LNCaP clone FGC (cell line): Measurements from ENCODE around the gene SRSF7.

Experiments used
- DNase-seq: peaks from one replicate; pipeline ENCODE4 v3.0.0-alpha.2; 2011; ENCODE audit warnings: low read depth
- H3K4me3 ChIP-seq: 2 replicates; pipeline ENCODE4 v1.5.1; 2011; ENCODE audit warnings: mild to moderate bottlenecking, low read depth, low read length, control low read depth
- CTCF ChIP-seq: IDR thresholded peaks from 2 replicates; pipeline ENCODE4 v1.5.1; 2012; ENCODE audit warnings: mild to moderate bottlenecking; ENCODE audit not compliant: control insufficient read depth, insufficient read depth; ENCODE audit errors: extremely low read depth

SRSF7 gene

GRCh38 chr2:38754506-38754905 lies 3.3 kb upstream of the SRSF7 start:
- no peak overlapping the region for H3K4me3 ChIP-seq
- no peak for TF ChIP-seq CTCF
- no peak for DNase-seq

DNA sequence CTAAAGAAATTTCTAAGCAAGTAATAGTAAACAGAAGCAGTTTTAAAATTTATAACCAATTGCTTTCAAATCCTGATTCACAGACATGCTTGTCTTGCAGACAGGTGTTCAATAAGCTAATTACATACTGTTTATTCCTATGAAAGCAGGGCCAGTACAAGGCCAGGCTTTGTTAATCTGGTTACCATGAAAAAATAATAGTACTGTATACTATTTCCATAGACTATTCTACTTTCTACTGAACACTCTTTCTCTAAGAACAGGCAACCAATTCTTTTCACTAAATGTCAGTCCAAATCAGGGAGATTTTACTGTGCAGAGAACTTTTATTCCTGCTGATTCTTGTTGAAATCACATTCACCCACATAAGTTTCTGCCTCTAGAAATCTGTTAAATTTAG lies 2.9 kb upstream of the SRSF7 start:
- DNase-seq: no peak
- no peak for TF ChIP-seq CTCF
- no peak overlapping the region for H3K4me3 ChIP-seq

DNA sequence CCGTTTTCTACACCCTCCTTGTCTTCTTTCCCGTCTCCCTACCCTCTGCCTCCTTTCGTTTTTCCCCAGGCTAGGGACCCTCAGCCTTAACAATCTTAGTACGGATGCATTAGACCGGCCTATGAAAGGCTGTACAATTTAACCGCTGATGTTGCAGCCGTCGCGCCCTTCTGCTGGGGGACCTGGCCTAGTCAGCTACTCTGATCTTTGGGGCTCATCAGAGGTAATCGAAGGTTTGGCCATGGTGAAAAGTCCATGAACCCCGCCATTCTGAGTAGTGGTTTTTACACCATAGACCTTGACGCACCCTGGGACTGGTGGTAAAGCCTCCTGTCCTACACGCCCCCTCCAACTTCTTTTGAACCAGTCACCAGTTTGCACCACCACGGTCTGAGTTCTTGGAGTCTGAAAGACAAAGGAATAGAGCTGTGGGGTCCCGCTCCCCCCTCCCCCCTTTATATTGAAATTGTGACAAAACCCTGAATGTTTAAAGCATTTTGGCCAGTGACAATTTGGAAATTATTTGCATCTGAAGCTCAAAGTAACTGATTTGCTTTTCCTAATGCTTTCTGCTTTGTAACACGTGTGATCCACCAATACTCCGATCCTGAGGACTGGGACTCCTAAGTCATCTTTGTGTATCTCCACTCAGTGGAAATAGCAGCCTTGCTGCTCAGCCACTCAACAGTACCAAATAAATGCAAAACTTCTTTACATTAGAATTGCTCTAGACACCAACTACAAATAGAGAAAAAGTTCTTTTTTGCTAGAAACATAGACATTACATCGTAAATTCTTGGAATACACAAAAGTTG lies 642 bp upstream of the SRSF7 start:
- DNase-seq: no peak
- peak overlapping the region; percentile 91 for H3K4me3 ChIP-seq
- no peak for TF ChIP-seq CTCF

DNA sequence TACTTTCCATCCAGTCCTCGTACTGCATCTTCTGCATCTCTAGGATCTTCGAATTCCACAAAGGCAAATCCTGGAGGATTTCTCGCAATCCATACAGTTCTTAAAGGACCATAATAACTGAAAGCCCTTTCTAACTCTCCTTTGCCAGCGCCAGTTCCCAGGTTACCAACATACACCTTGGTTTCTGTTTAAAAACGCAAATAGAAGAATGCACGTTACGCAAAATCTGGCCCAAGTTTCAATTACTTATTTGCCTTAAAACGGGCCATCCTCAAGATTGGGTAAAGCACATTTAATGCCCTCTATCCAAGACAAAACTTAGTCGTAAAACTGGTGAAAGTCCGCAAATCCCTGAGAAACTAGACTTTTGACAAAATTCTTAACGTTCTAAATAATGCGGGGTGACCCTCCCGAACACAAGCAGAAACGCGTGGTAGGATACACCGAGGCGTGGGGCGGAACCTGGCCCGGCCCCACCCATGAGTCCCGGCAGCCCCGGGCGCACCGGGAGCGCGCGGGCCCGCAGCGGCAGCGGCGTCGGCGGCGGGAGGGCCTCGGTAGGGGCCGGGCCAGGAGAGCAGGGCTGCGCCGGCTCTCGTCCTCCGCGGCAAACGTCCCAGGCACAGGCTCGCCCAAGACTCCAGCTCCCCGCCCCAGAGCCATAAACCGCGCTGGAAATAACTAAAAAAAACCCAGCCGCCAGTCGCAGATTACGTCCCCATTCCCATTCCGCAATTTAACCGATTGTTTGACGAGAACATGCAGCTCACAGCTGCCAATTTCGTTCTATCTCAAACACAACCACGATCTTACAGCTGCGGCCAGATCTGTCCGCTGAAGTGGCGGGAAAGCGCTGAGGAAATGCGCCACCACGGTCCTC lies 910 bp downstream of the SRSF7 start:
- no peak for DNase-seq
- TF ChIP-seq CTCF: no peak
- H3K4me3 ChIP-seq: peak overlapping the region; percentile 91

- TF ChIP-seq CTCF: no peak
- H3K4me3 ChIP-seq: peak overlapping the region; percentile 91
- DNase-seq: no peak
Observed at GRCh38 chr2:38748943-38749804, 2.0 kb downstream of the SRSF7 start.

GRCh38 chr2:38748391-38748790 lies 2.8 kb downstream of the SRSF7 start:
- no peak for DNase-seq
- H3K4me3 ChIP-seq: no peak overlapping the region
- TF ChIP-seq CTCF: no peak
